H1 (cell line): ENCODE measurements around the gene MICALL2. TPM values are rescaled to one million over a fixed set of nuclear protein-coding genes. Genes with fewer than 3 reads are reported as not detected.

Experiments
- CTCF ChIA-PET: fragments of 300-600 bp; sonication (Branson Sonifier 250); formaldehyde crosslinking; loops from one replicate; lab custom pipeline; 2021; ENCODE audit not compliant: partially characterized antibody; lab: Charles Lee
- POLR2A ChIA-PET: fragments of 300-600 bp; sonication (Branson Sonifier 250); formaldehyde crosslinking; loops from one replicate; lab custom pipeline; 2021; ENCODE audit warnings: inconsistent platforms; ENCODE audit not compliant: partially characterized antibody; lab: Charles Lee
- DNase-seq, 2 experiments: peaks; one replicate each; pipeline versions ENCODE4 v3.0.0 to v3.0.0-alpha.2; 2010 to 2022; ENCODE audit warnings: low spot score in 2 of 2, low read depth in 1 of 2, mixed read lengths in 1 of 2
- FAIRE-seq: peaks from 2 replicates; lab custom pipeline; 2011; peaks lifted over from hg19 to GRCh38; lab: Jason Lieb, UNC
- H2AFZ ChIP-seq: 2 replicates; pipeline ENCODE4 v1.8.1; 2012; ENCODE audit warnings: low read length, inconsistent platforms
- H2AK5ac ChIP-seq: 2 replicates; pipeline ENCODE4 v1.6.1; 2013; ENCODE audit warnings: low read depth, low read length
- H2BK120ac ChIP-seq: replicated peaks from 2 replicates; pipeline ENCODE3; 2013; ENCODE audit warnings: low read depth, low read length, inconsistent platforms
- H2BK12ac ChIP-seq: 2 replicates; pipeline ENCODE4 v1.6.1; 2013; ENCODE audit warnings: low read depth, low read length
- H2BK15ac ChIP-seq: 2 replicates; pipeline ENCODE4 v1.6.1; 2013; ENCODE audit warnings: low read length
- H2BK20ac ChIP-seq: 2 replicates; pipeline ENCODE4 v1.6.1; 2013; ENCODE audit warnings: low read length
- H2BK5ac ChIP-seq: 2 replicates; pipeline ENCODE4 v1.6.1; 2013; ENCODE audit warnings: low read depth, low read length
- H3K14ac ChIP-seq: 2 replicates; pipeline ENCODE4 v1.6.1; 2013; ENCODE audit warnings: inconsistent platforms; ENCODE audit not compliant: insufficient read length
- H3K18ac ChIP-seq: 2 replicates; pipeline ENCODE4 v1.6.1; 2013; ENCODE audit warnings: low read length; ENCODE audit errors: extremely low read depth
- H3K23ac ChIP-seq: 2 replicates; pipeline ENCODE4 v1.6.1; 2013; ENCODE audit warnings: inconsistent platforms; ENCODE audit not compliant: insufficient read length
- H3K23me2 ChIP-seq: 2 replicates; pipeline ENCODE4 v1.6.1; 2013; ENCODE audit warnings: low read depth, low read length
- H3K27ac ChIP-seq: 2 replicates; pipeline ENCODE4 v1.6.1; 2011; ENCODE audit warnings: low read depth, low read length, inconsistent platforms
- H3K27me3 ChIP-seq, 4 experiments: replicated peaks in 1 of 4; 1 replicate in 1 of 4; 2 replicates in 3 of 4; pipeline versions ENCODE4 v1.6.1 to v1.8.1; 2011 to 2013; ENCODE audit warnings: low read length in 3 of 4, mild to moderate bottlenecking in 3 of 4, inconsistent platforms in 2 of 4, mixed read lengths in 2 of 4, moderate library complexity in 1 of 4; ENCODE audit not compliant: control insufficient read depth in 3 of 4, insufficient read depth in 3 of 4; ENCODE audit errors: extremely low read depth in 1 of 4
- H3K36me3 ChIP-seq, 4 experiments: 2 replicates each; pipeline versions ENCODE4 v1.6.1 to v1.8.1; 2011 to 2013; ENCODE audit warnings: mild to moderate bottlenecking in 4 of 4, low read length in 3 of 4, moderate library complexity in 2 of 4, control low read depth in 1 of 4, inconsistent platforms in 1 of 4; ENCODE audit not compliant: insufficient read depth in 4 of 4, control insufficient read depth in 2 of 4
- H3K4ac ChIP-seq: replicated peaks from 2 replicates; pipeline ENCODE3; 2013; ENCODE audit warnings: low read length, low read depth, mixed read lengths, inconsistent platforms; ENCODE audit not compliant: insufficient read length
- H3K4me1 ChIP-seq, 4 experiments: replicated peaks in 1 of 4; 1 replicate in 1 of 4; 2 replicates in 3 of 4; pipeline versions ENCODE4 v1.6.1 to v1.8.1; 2011 to 2013; ENCODE audit warnings: low read length in 3 of 4, inconsistent platforms in 2 of 4, mixed read lengths in 1 of 4; ENCODE audit not compliant: insufficient read depth in 4 of 4, control insufficient read depth in 3 of 4
- H3K4me2 ChIP-seq, 2 experiments: 2 replicates each; pipeline versions ENCODE4 v1.6.1 to v1.8.1; 2011 to 2013; ENCODE audit warnings: low read depth in 2 of 2, low read length in 2 of 2, control low read depth in 1 of 2, inconsistent platforms in 1 of 2, mild to moderate bottlenecking in 1 of 2; ENCODE audit not compliant: insufficient read depth in 1 of 2
- H3K4me3 ChIP-seq, 4 experiments: fragments of 200-600, 300-600 bp in 1 of 4; sonication (generic), shearing (Covaris generic), sonication (Bioruptor Twin) in 1 of 4; 2 replicates each; pipeline versions ENCODE4 v1.5.1 to v1.8.1; 2011 to 2016; ENCODE audit warnings: low read length in 4 of 4, low read depth in 3 of 4, control low read depth in 2 of 4, inconsistent platforms in 2 of 4, mild to moderate bottlenecking in 2 of 4, mixed read lengths in 1 of 4, moderate library complexity in 1 of 4; ENCODE audit not compliant: insufficient read depth in 2 of 4; ENCODE audit errors: extremely low read depth in 1 of 4
- H3K56ac ChIP-seq: replicated peaks from 2 replicates; pipeline ENCODE3; 2013; ENCODE audit warnings: low read depth, mild to moderate bottlenecking, mixed read lengths, low read length, inconsistent platforms; ENCODE audit not compliant: insufficient read length
- H3K79me1 ChIP-seq: 2 replicates; pipeline ENCODE4 v1.6.1; 2013; ENCODE audit warnings: low read depth, low read length, control low read depth
- H3K79me2 ChIP-seq, 2 experiments: 2 replicates each; pipeline versions ENCODE4 v1.6.1 to v1.8.1; 2012 to 2013; ENCODE audit warnings: low read length in 2 of 2, mild to moderate bottlenecking in 2 of 2, inconsistent platforms in 1 of 2; ENCODE audit not compliant: insufficient read depth in 2 of 2, control insufficient read depth in 1 of 2
- H3K9ac ChIP-seq, 4 experiments: replicated peaks in 1 of 4; 1 replicate in 1 of 4; 2 replicates in 3 of 4; pipeline versions ENCODE4 v1.6.1 to v1.8.1; 2011 to 2013; ENCODE audit warnings: low read depth in 3 of 4, low read length in 3 of 4, control low read depth in 2 of 4, mild to moderate bottlenecking in 2 of 4, moderate library complexity in 2 of 4, inconsistent platforms in 1 of 4; ENCODE audit errors: extremely low read depth in 1 of 4
- H3K9me3 ChIP-seq, 2 experiments: 2 replicates each; pipeline versions ENCODE4 v1.6.1 to v1.8.1; 2012 to 2013; ENCODE audit warnings: mild to moderate bottlenecking in 2 of 2, moderate library complexity in 2 of 2, control low read depth in 1 of 2, inconsistent platforms in 1 of 2, low read depth in 1 of 2, low read length in 1 of 2, mixed read lengths in 1 of 2; ENCODE audit not compliant: insufficient read depth in 2 of 2
- H4K20me1 ChIP-seq, 2 experiments: replicated peaks in 1 of 2; 2 replicates each; pipeline versions ENCODE3 to v1.8.1; 2011 to 2013; ENCODE audit warnings: inconsistent platforms in 2 of 2, low read length in 2 of 2, mild to moderate bottlenecking in 1 of 2; ENCODE audit not compliant: insufficient read depth in 2 of 2, control insufficient read depth in 1 of 2
- H4K5ac ChIP-seq: 2 replicates; pipeline ENCODE4 v1.6.1; 2013; ENCODE audit warnings: low read length, low read depth, mixed read lengths, inconsistent platforms; ENCODE audit not compliant: insufficient read length
- H4K8ac ChIP-seq: 2 replicates; pipeline ENCODE4 v1.8.0; 2013; ENCODE audit warnings: mild to moderate bottlenecking, moderate library complexity, low read length, inconsistent platforms; ENCODE audit not compliant: insufficient read depth; ENCODE audit errors: extremely low read depth
- H4K91ac ChIP-seq: replicated peaks from 2 replicates; pipeline ENCODE3; 2013; ENCODE audit warnings: low read length, mixed read lengths, inconsistent platforms; ENCODE audit not compliant: insufficient read length
- BACH1 ChIP-seq: IDR thresholded peaks from 2 replicates; pipeline ENCODE4 v1.6.1; 2012; ENCODE audit warnings: low read length, improper control_type of control experiment
- BRCA1 ChIP-seq: IDR thresholded peaks from 2 replicates; pipeline ENCODE4 v1.6.1; 2012; ENCODE audit warnings: low read depth, low read length, improper control_type of control experiment
- CBX8 ChIP-seq: fragments of 300-800, 300-1000 bp; sonication (generic); IDR thresholded peaks from 2 replicates; pipeline ENCODE4 v1.7.1; 2016; ENCODE audit warnings: low read depth, low read length, borderline replicate concordance
- CHD1 ChIP-seq: IDR thresholded peaks from 2 replicates; pipeline ENCODE4 v1.6.1; 2012; ENCODE audit warnings: low read depth, low read length, improper control_type of control experiment
- HDAC6 ChIP-seq: IDR thresholded peaks from one replicate; pipeline ENCODE4 v1.7.1; 2012; ENCODE audit warnings: low read depth, mild to moderate bottlenecking, inconsistent platforms, low read length, moderate library complexity
- NANOG ChIP-seq: IDR thresholded peaks from 2 replicates; pipeline ENCODE4 v1.6.1; 2011; ENCODE audit warnings: low read length, low read depth, mild to moderate bottlenecking, inconsistent platforms; ENCODE audit not compliant: insufficient read depth, poor library complexity, severe bottlenecking
- POU5F1 ChIP-seq: IDR thresholded peaks from 2 replicates; pipeline ENCODE4 v1.6.1; 2011; ENCODE audit warnings: low read depth, mild to moderate bottlenecking, low read length, moderate library complexity
- SP1 ChIP-seq: IDR thresholded peaks from 2 replicates; pipeline ENCODE4 v1.6.1; 2011; ENCODE audit warnings: low read depth, low read length
- SP2 ChIP-seq: IDR thresholded peaks from 2 replicates; pipeline ENCODE4 v1.6.1; 2012; ENCODE audit warnings: mild to moderate bottlenecking, low read length, inconsistent platforms
- TAF7 ChIP-seq: optimal IDR thresholded peaks from 2 replicates; pipeline ENCODE3; 2011; ENCODE audit warnings: low read depth, mild to moderate bottlenecking, inconsistent platforms, low read length, moderate library complexity, borderline replicate concordance
- USF2 ChIP-seq: IDR thresholded peaks from 2 replicates; pipeline ENCODE4 v1.6.1; 2011; ENCODE audit warnings: low read length, improper control_type of control experiment
- WGBS, 2 experiments: shearing (Covaris generic) in 1 of 2; methylation state at CpG; one replicate each; pipeline versions ENCODE4 v1.1.6 to v1.1.7; 2013 to 2015; ENCODE audit warnings: low lambda C conversion rate in 2 of 2, mixed read lengths in 2 of 2, inconsistent platforms in 1 of 2, low coverage in 1 of 2, missing lambda C conversion rate in 1 of 2; ENCODE audit not compliant: insufficient replicate concordance in 2 of 2, insufficient coverage in 1 of 2, insufficient read length in 1 of 2; ENCODE audit errors: extremely low coverage in 1 of 2, missing lambda C conversion rate in 1 of 2; 5-methylcytosine and 5-hydroxymethylcytosine counted together
- polyA plus RNA-seq, 7 experiments: library from polyadenylated mRNA; depleted of rRNA in 3 of 7; stranded (reverse) in 5 of 7; unstranded in 2 of 7; fragments of >200 nt in 5 of 7; fragments of 200-250 nt in 2 of 7; gene quantifications; 1 replicate in 5 of 7; 2 replicates in 1 of 7; 4 replicates in 1 of 7; pipeline versions ENCODE4 v1.2.1 to v1.2.3, GENCODE V29; 2011 to 2013; ENCODE audit warnings: missing spikeins in 2 of 7, mixed read lengths in 2 of 7
- total RNA-seq: library from RNA; stranded (reverse); fragmentation: NEBNext Ultra II Directional; extraction: Animal tissue kit (Norgen Biotek cat#: 25700); gene quantifications from 2 replicates; pipeline ENCODE4 v1.2.1, GENCODE V29; 2021

Gene MICALL2
- total and polyA plus RNA-seq, 2 of the 8 experiments (the other 6 are each of a cell fraction or from before 2014, with no cell fraction given): 5.3 to 8.5 TPM

GRCh38 chr7:1473864-1474512 lies 14.7 kb upstream of the MICALL2 start:
- Histone ChIP-seq H3K36me3 (peaks cover 12 to 83% (median 18%) of the 10 kb centered on the region in 4 experiments), H4K8ac (no peak overlapping the region; the same call in 1 of the 2 replicates), H4K5ac (no peak overlapping the region), H3K4me3 (no peak overlapping the region), H3K9me3 (no peaks in the 10 kb centered on the region), H2AFZ (no peak overlapping the region), H3K4me1 (no peaks in the 10 kb centered on the region; a peak in 1 of 7 replicates), H3K27me3 (no peaks in the 10 kb centered on the region), H3K23ac (no peak overlapping the region), H2BK5ac (no peak overlapping the region), H3K18ac (no peak overlapping the region), H4K91ac (no peak overlapping the region), H3K27ac (no peak overlapping the region), H2AK5ac (no peak overlapping the region), H3K79me2 (no peaks in the 10 kb centered on the region), H3K4ac (no peak overlapping the region), H3K14ac (no peak overlapping the region), H3K23me2 (no peaks in the 10 kb centered on the region), H2BK120ac (no peak overlapping the region), H2BK12ac (no peak overlapping the region), H2BK20ac (no peak overlapping the region), H3K56ac (no peak overlapping the region), H3K79me1 (no peaks in the 10 kb centered on the region), H4K20me1 (peaks cover 0 to 17% of the 10 kb centered on the region in 2 experiments), H2BK15ac (no peak overlapping the region), H3K9ac (no peak overlapping the region), H3K4me2 (no peak overlapping the region)
- 54% methylated on average over 19 of the region's 37 CpGs; no CpG with 5 or more reads in 1 of the 2 experiments for WGBS, 2 experiments
- ChIA-PET POLR2A (interaction anchor here (0.6 to 7.4 kb wide), 11 partner anchors 9 to 542 kb away, joined by 3 to 43 read pairs (median 5); no protein-coding TSS in a partner anchor), CTCF (interaction anchor here (0.6 to 4.5 kb wide), 42 partner anchors 8 to 409 kb away, joined by 3 to 38 read pairs (median 4); no protein-coding TSS in a partner anchor)
- peak; percentile 93 to 94 for DNase-seq
- no peak for FAIRE-seq
- TF ChIP-seq CHD1: no peak
- TF ChIP-seq SP1: no peak
- no peak for TF ChIP-seq HDAC6
- TF ChIP-seq NANOG: no peak
- no peak for TF ChIP-seq TAF7
- TF ChIP-seq CBX8: no peak
- no peak for TF ChIP-seq SP2
- no peak for TF ChIP-seq POU5F1
- TF ChIP-seq BRCA1: no peak
- no peak for TF ChIP-seq BACH1
- TF ChIP-seq USF2: peak; percentile 71
